ENCODE results near the gene TAX1BP3.

TAX1BP3 gene

GRCh38 chr17:3626831-3627768 is 41.3 kb downstream of the TAX1BP3 start:
- DNase-seq (ENCODE audit: low read depth in 3 of 3) = no peak

GRCh38 chr17:3622977-3623594 is 45.3 kb downstream of the TAX1BP3 start:
- DNase-seq (ENCODE audit: low read depth in 3 of 3) = no peak

- no peak for DNase-seq (ENCODE audit: low read depth in 3 of 3)
Observed at GRCh38 chr17:3621146-3621720, 47.1 kb downstream of the TAX1BP3 start.

- DNase-seq (ENCODE audit: low read depth in 3 of 3) = no peak
Observed at GRCh38 chr17:3615160-3615870, 53.1 kb downstream of the TAX1BP3 start.

GRCh38 chr17:3613124-3613523 is 55.3 kb downstream of the TAX1BP3 start:
- DNase-seq (ENCODE audit: low read depth in 3 of 3) = no peak
